Endothelial cell of umbilical vein (primary cell): Measurements from ENCODE around the gene CASKIN1.

Experiments used
- EZH2 ChIP-seq: IDR thresholded peaks from 2 replicates; pipeline ENCODE4 v1.6.1; 2012; ENCODE audit warnings: borderline replicate concordance, low read depth, mild to moderate bottlenecking, moderate library complexity, low read length, inconsistent platforms; ENCODE audit not compliant: severe bottlenecking
- POLR2A ChIP-seq: IDR thresholded peaks from 2 replicates; pipeline ENCODE4 v1.6.1; 2012; ENCODE audit warnings: low read depth, mild to moderate bottlenecking, control low read depth, low read length
- TF ChIP-seq, protein P1 (sequence below), 2 donors: IDR thresholded peaks; 1 replicate in 1 of 2; 2 replicates in 1 of 2; pipeline ENCODE4 v1.5.1; 2011; ENCODE audit warnings: low read length in 2 of 2, mild to moderate bottlenecking in 2 of 2, moderate library complexity in 2 of 2, control low read depth in 1 of 2, inconsistent platforms in 1 of 2, low read depth in 1 of 2; ENCODE audit not compliant: insufficient read depth in 1 of 2; ENCODE audit errors: extremely low read depth in 1 of 2

DNA sequence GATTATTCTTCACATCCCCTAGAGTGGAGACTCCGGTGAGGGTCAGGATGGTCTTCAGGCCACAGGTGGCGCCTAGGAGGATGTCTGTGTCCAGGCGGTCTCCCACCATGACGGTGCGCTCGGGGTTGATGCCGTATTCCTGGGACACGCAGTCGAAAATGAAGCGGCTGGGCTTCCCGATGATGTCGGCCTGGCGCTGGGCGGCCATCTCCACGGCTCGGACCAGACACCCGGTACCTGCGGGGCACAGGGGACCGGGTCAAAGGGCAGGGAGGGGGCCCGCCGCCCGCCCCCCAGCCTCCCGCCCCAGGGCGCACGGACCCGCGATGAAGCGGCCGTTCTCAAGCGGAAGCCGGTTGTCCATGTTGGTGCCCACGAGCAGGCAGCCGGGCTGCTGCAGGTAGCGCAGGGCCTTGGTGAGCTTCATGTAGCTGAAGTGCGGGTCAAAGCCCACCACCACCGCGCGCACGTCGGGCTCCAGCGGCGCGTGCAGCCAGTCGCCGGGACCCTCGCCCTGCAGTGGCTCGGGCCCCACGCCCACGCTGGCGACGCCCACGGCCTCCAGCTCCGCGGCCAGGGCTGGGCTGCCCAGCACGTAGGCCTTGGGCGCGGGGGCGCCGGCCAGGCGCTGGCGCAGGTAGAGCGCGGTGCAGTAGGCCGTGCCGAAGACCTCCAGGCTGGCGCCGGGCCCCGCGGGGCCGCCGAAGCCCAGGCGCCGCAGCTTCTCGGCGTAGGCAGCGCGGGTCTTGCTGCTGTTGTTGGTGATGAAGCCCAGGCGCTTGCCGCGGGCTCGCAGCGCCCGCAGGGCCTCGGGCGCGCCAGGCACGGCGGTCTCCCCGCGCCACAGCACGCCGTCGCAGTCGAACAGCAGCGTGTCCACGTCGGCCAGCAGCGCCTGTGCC lies 17.7 kb upstream of the CASKIN1 start:
- TF ChIP-seq EZH2 (no peak), POLR2A (peak; percentile 11)
- TF ChIP-seq, protein P1, sequence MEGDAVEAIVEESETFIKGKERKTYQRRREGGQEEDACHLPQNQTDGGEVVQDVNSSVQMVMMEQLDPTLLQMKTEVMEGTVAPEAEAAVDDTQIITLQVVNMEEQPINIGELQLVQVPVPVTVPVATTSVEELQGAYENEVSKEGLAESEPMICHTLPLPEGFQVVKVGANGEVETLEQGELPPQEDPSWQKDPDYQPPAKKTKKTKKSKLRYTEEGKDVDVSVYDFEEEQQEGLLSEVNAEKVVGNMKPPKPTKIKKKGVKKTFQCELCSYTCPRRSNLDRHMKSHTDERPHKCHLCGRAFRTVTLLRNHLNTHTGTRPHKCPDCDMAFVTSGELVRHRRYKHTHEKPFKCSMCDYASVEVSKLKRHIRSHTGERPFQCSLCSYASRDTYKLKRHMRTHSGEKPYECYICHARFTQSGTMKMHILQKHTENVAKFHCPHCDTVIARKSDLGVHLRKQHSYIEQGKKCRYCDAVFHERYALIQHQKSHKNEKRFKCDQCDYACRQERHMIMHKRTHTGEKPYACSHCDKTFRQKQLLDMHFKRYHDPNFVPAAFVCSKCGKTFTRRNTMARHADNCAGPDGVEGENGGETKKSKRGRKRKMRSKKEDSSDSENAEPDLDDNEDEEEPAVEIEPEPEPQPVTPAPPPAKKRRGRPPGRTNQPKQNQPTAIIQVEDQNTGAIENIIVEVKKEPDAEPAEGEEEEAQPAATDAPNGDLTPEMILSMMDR (IDR thresholded peaks at IDR 0.05; ENCODE audit: extremely low read depth in 1 of 2, insufficient read depth in 1 of 2, low read depth in 1 of 2, low read length in 2 of 2): no peak
